Measurements from ENCODE around the gene RIPPLY1.

Gene RIPPLY1, protein sequence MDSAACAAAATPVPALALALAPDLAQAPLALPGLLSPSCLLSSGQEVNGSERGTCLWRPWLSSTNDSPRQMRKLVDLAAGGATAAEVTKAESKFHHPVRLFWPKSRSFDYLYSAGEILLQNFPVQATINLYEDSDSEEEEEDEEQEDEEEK

GRCh38 chrX:106903291-106903824, at the start of gene RIPPLY1:
Gene RIPPLY1 (minus strand): TSS chrX:106903341. CDS start chrX:106903287, 54 bp downstream.
- DNase-seq = no peak

DNA sequence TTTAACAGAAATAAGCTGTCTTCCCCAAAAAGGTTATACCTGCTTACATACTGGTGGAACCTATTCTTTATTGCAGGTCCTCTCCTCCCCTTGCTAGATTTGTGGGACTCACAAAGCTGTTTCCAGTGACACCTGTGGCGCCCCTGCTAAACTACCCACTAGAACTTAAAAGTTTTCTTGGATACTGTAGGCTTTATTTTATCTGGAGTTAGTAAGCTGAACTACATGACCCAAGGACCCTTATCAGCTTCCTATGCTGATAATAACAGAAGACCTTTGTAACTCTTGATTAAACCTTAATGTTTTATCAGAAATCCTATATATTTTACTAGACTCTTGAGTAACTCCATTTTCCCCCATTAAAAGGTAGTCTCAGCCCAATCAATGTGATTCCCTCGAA, 49.4 kb upstream of the RIPPLY1 start:
- no peak for DNase-seq

DNA sequence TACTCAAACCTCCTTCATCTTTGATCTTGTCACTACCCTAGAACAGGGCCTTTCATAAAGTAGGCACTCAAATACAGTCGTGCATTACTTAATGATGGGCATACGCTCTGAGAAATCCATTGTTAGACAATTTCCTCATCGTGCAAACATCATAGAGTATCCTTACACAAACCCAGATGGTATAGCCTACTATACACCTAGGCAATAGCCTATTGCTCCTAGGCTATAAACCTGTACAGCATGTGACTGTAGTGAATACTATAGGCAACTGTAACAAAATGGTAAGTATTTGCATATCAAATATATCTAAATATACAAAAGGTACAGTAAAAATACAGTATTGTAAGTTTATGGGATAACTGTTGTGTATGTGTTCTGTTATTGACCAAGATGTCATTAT, 48.9 kb upstream of the RIPPLY1 start:
- no peak for DNase-seq

- DNase-seq = no peak
These were observed 48.1 kb upstream of the RIPPLY1 start for GRCh38 chrX:106951230-106951629.

GRCh38 chrX:106950381-106950780, 47.2 kb upstream of the RIPPLY1 start:
- DNase-seq = no peak

DNA sequence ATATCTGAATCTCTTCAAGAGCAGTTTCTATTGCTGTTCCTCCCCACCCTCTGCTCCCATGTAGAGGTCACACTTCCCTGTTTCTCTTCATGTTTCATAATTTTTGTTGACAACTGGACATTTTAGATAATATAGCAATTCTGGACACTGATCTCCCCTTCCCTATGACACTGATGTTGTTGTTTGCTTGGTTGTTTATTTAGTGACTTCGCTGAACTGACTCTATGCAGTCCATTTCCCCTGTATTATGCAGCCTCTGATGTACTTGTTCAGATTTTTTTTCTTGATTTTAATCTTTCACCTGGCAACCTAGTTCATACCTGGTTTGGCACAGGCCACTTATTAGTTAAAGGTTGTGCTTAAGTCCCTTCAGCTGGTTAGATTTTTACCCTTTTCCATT, 46.2 kb upstream of the RIPPLY1 start:
- no peak for DNase-seq

- no peak for DNase-seq
These were observed 45.5 kb upstream of the RIPPLY1 start for GRCh38 chrX:106948641-106949040.

- no peak for DNase-seq
These were observed 43.3 kb upstream of the RIPPLY1 start for GRCh38 chrX:106946464-106946863.

DNA sequence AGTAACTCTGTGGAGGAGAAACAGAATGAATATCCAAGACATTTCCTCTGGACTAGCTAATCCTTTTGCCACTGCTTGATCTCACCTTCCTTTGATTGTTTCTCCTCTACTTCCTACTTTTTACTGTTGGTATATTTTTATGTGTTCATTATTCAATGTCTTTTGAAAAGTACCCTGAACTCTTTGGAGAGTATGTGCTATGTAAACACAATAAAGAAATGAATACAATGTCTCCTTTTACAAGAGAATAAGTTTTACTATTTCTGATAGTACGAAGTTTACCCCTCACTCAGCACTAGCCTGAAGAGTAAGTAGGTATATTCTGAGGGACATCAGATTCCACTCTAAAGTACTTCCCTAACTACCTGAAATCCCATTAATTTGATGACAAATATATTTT, 36.9 kb upstream of the RIPPLY1 start:
- DNase-seq = no peak

- DNase-seq = no peak
These were observed 36.4 kb upstream of the RIPPLY1 start for GRCh38 chrX:106939566-106939965.

DNA sequence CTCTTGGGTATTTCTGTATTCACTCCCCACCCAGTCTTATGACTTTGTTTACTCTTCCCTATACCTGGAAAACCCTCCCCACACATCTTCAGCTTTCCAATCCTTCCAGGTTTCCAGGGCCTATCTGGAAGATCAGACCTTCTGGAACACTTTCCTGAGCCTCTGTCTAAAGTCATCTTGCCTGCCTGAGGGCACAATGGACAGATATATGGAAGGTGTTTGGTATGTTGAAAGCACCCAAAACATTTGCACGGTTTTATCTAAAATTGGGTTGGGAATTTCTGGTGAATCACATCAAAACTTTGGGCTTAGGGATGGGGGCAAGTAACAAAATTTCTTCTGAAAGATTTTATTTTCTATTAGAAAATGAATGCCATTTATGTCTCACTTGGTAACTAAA, 33.1 kb upstream of the RIPPLY1 start:
- no peak for DNase-seq

DNA sequence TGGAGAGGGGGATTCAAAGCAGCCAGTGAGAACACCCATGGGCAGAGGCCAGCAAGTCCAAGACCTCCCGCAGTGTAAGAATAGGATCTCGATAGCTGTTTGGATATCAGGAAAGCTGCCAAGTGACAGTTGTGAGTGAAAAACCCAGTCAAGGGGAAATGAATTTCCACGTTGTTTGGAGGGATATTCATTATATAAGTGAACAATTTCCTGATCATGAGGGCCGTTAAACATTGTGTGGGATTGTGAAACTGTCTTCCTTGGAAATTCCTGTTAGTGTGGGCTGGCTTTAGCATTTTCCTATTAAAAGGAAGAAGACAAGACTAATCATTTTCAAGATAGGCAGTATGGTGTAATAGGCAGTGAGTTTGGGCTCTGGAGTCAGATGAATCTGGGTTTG, 32.0 kb upstream of the RIPPLY1 start:
- no peak for DNase-seq

DNA sequence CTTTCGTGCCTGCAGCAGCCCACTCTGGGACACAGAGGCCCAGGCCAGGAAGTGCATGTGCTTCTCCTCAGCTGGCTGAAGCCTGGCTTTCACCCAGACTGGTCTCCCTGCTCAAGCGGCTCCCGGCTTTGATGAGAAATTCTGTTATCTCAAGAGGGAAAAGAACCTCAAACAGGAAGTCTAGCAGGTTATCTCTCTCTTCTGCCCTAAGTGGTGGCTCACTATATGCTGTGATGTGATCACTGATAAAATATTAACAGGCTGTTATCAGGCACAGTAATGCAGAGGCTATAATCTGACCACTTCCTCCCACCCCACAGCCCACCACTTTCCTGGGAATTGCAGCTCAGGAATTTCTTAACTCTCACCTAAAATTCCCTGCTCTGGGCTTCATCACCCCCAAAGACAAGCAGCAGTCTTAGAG, 30.4 kb upstream of the RIPPLY1 start:
- DNase-seq = no peak

DNA sequence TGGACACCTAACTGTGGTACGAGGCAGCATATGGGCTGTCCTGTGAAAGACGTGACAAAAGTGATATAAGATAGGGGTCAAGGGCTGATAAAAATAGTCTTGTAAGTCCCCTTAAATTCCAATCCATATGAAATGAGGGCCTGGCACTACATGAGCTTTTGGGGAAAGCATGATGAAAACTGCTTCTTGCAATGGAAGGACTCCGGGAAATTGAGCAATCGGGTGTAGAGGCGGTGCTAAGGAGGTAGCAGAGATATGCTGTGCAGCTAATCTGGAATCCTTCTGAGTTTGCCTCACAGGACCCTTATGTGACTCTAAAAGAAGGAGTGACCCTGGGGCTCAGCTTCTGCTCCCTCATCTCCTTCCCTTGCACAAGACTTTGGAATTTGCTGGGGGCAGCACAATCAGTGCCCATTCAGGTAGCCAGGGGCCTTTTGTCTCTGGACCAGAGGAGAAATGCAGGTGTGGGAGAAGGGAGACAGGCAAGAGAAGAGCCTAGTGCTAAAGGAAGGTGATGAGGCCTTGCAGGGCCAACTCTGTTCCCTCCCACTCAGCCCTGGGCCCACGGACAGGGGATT, 29.9 kb upstream of the RIPPLY1 start:
- no peak for DNase-seq

DNA sequence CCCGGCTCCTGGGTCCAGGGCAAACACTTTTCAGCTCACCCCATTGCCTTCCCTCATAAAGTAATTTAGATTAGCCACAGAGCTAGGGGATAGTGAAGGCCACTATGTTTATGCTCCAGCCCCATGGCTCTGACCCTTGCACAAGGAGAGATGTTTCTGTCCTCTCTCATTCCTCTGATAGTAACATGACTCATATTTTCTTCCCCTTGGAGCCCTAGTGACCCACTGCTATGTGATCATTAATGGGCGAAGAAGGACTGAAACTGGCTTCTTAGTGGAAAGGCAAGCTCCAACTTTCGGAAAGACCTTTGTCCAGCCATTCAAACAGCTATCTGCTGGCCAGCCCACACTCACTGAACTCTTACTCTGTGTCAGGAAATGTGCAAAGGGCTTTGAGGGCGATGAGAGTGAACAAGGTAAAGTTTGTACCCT, 29.4 kb upstream of the RIPPLY1 start:
- DNase-seq = no peak

GRCh38 chrX:106931831-106932491, 28.8 kb upstream of the RIPPLY1 start:
- no peak for DNase-seq

DNA sequence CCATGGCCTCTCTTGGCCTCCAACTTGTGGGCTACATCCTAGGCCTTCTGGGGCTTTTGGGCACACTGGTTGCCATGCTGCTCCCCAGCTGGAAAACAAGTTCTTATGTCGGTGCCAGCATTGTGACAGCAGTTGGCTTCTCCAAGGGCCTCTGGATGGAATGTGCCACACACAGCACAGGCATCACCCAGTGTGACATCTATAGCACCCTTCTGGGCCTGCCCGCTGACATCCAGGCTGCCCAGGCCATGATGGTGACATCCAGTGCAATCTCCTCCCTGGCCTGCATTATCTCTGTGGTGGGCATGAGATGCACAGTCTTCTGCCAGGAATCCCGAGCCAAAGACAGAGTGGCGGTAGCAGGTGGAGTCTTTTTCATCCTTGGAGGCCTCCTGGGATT, 25.1 kb upstream of the RIPPLY1 start:
- DNase-seq = no peak

GRCh38 chrX:106927700-106928099, 24.6 kb upstream of the RIPPLY1 start:
- DNase-seq = no peak

DNA sequence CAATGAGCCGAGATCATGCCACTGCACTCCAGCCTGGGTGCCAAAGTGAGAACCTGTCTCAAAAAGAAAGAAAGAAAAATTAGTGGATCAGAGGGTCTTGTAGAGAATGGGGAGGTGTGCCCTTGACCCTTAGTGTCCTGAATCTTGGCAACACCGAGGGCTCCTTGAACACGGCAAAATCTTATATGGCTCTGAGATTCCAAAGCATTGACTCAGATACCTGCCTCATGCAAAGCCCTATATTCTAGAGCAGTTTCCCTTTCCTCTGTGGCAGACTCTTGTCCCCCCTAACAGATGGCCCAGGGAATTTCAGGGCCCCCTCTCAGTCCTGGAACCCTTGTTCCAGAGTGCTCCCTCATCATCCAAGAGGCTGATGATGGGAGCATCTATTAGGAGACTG, 23.9 kb upstream of the RIPPLY1 start:
- DNase-seq = no peak

- DNase-seq = no peak
These were observed 18.5 kb upstream of the RIPPLY1 start for GRCh38 chrX:106921637-106922036.

DNA sequence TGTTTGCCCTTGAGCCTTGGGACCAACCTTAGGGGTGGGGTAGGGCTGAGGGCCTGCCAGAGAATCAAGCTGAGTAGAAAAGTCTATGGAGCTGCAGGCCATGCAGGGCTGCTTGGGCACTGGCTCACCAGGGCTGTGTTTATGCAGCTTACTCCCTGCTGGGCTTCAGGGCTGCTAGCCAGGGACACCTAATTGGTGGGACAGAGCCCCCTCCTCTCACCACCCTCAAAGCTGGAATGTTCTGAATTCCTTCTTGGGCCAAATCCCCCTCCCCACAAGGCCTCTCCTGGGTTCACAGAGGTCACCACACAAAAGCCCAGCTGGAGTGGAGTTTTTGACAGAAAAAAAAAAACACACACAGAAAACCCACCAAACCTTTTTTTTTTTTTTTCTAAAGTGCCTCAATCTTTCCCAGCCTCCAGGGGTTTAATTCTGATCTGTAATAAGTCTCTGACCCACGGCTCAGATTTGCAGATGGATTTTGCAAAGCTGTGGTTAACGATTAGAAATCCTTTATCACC, 16.9 kb upstream of the RIPPLY1 start, which contains the start of gene CLDN2:
Gene CLDN2, plus strand, starts transcription at position 471 of the 521 bp plus-strand sequence. CDS start 7,827 bp downstream, outside the sequence.
- DNase-seq = no peak

DNA sequence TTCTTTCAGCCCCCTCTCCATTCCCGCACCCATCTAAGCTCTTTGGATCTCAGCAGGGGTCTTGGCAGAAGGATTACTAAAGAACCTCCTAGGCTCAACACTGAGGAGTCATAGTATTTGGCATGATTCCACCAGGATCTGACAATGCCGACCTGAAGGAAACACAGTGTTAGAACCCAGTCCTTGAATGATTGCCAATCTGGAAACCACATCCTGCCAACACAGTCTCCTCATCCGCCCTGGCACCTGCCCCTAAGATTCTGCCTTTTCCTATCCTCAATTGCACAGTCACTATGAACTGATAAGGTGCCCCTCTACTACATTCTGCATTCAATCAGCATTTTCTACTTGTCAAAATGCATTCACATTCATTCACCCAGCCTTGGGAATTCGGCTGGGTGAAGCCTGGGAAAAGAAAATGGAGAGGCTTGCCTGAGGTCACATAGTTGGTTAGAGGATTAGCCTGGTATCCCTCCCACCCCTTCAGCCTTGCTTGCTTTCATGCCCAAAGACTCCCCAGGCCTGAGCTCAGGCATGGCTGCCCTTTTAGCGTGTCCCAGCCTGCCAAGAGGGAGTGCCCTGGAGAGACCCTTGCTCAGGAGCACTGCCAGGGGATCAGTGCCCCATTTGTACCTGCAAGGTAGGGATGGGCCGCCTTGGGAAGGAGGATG, 14.8 kb upstream of the RIPPLY1 start:
- DNase-seq = no peak

GRCh38 chrX:106912864-106913263, 9.7 kb upstream of the RIPPLY1 start:
- no peak for DNase-seq
